ENCODE measurements around the gene SYK. TPM values are rescaled to one million over a fixed set of nuclear protein-coding genes. Genes with fewer than 3 reads are reported as not detected.

The SYK gene
- total RNA-seq, 1 experiment from 2014 or later: 9.0 TPM

GRCh38 chr9:90878562-90878961 lies 76.9 kb downstream of the SYK start:
- intact Hi-C loops (cut with micrococcal nuclease): loop anchor here (10.0 kb wide), 2 partner anchors 234 to 734 kb away; partner anchors contain the start of gene DIRAS2
- CTCF ChIA-PET: no interaction called here
- RAD21 ChIA-PET (ENCODE audit: low non-redundant PET in 1 of 2, low total read pairs in 2 of 2, uncharacterized antibody in 2 of 2, unreplicated experiment in 2 of 2): no interaction called here
- no peak overlapping the region for H3K9ac ChIP-seq (ENCODE audit: low read length)
- H3K4me3 ChIP-seq (replicated peaks in 1 of 2; ENCODE audit: low read depth in 1 of 2, low read length in 2 of 2): no peak overlapping the region
- ATAC-seq: no peak
- no peaks in the 10 kb centered on the region for H3K9me2 ChIP-seq (ENCODE audit: insufficient read depth)
- H4K20me1 ChIP-seq (ENCODE audit: insufficient read depth): no peaks in the 10 kb centered on the region
- no peaks in the 10 kb centered on the region for H3K27me3 ChIP-seq (ENCODE audit: insufficient read depth, low read length)
- no peaks in the 10 kb centered on the region for H3K79me2 ChIP-seq (ENCODE audit: insufficient read depth, low read length)
- H3K36me3 ChIP-seq (ENCODE audit: control insufficient read depth in 1 of 2, insufficient read depth in 2 of 2, low read length in 2 of 2): no peaks in the 10 kb centered on the region
- no peak for DNase-seq (ENCODE audit: low read depth, low spot score)
- POLR2A ChIA-PET: no interaction called here
- no peaks in the 10 kb centered on the region for H3K4me1 ChIP-seq (ENCODE audit: control insufficient read depth in 1 of 2, insufficient read depth in 2 of 2, low read length in 2 of 2)
- no peaks in the 10 kb centered on the region for H3K9me3 ChIP-seq (ENCODE audit: control insufficient read depth in 1 of 2, insufficient read depth in 1 of 2, low read depth in 1 of 2, low read length in 2 of 2)
- no peak overlapping the region for H2AFZ ChIP-seq (ENCODE audit: low read depth, low read length, poor library complexity, severe bottlenecking)
- no peak overlapping the region for H3K27ac ChIP-seq (ENCODE audit: low read depth, low read length)
- no TSS peak for BruUV-seq (replicated peaks)
- TF ChIP-seq SIN3A (IDR thresholded peaks at IDR 0.05; ENCODE audit: low read depth) (no peak), CBX3 (IDR thresholded peaks at IDR 0.05; ENCODE audit: low read depth) (no peak), POLR2A (IDR thresholded peaks at IDR 0.05; ENCODE audit: borderline replicate concordance, extremely low read depth, insufficient read depth, insufficient read length) (no peak), EGR1 (IDR thresholded peaks at IDR 0.05; ENCODE audit: low read depth) (no peak), FOSL1 (IDR thresholded peaks at IDR 0.05; ENCODE audit: low read depth) (no peak), YY1 (IDR thresholded peaks at IDR 0.05; ENCODE audit: extremely low read depth, insufficient replicate concordance, low read depth, low read length) (no peak), CEBPB (IDR thresholded peaks at IDR 0.05; ENCODE audit: low read depth) (no peak), SRF (IDR thresholded peaks at IDR 0.05; ENCODE audit: low read depth) (no peak), EZH2 (IDR thresholded peaks at IDR 0.05) (no peak), EZH2phosphoT487 (IDR thresholded peaks at IDR 0.05; ENCODE audit: borderline replicate concordance) (no peak), RAD21 (IDR thresholded peaks at IDR 0.05; ENCODE audit: low read depth) (no peak), TCF7L2 (IDR thresholded peaks at IDR 0.05; ENCODE audit: borderline replicate concordance, extremely low read depth, insufficient read depth, insufficient read length) (no peak), MAX (IDR thresholded peaks at IDR 0.05) (no peak), ZNF274 (IDR thresholded peaks at IDR 0.05; ENCODE audit: low read depth, low read length) (no peak), POLR2AphosphoS5 (IDR thresholded peaks at IDR 0.05; ENCODE audit: low read depth, low read length) (no peak), ZFX (IDR thresholded peaks at IDR 0.05) (no peak), REST (IDR thresholded peaks at IDR 0.05; ENCODE audit: low read depth) (no peak), ATF3 (IDR thresholded peaks at IDR 0.05) (no peak), ZBTB33 (IDR thresholded peaks at IDR 0.05; ENCODE audit: extremely low read depth, insufficient replicate concordance, low read length) (no peak)
- H3K4me2 ChIP-seq (ENCODE audit: low read length): no peak overlapping the region

All from HCT116 (cell line).